Sciatic nerve (tissue), 2 donors: ENCODE measurements around the gene DNAH14. TPM values are rescaled to one million over a fixed set of nuclear protein-coding genes. Genes with fewer than 3 reads are reported as not detected.

ENCODE experiments used
- ATAC-seq: fragments of 200-7000 bp; cut with Tn5 transposase; one replicate; pipeline ENCODE4 v1.9.1; 2020; ENCODE audit warnings: mild to moderate bottlenecking, moderate library complexity
- DNase-seq: peaks from one replicate; pipeline ENCODE4 v3.0.0-alpha.2; 2020; ENCODE audit warnings: low spot score
- intact Hi-C: fragments of 100-400 bp; cut with DNase I; formaldehyde crosslinking; loops from one replicate; pipeline ENCODE4 v1.14.2; 2022
- total RNA-seq: library from RNA; stranded (reverse); fragmentation: NEBNext Ultra II Directional; extraction: Animal tissue kit (Norgen Biotek cat#: 25700); gene quantifications from one replicate; pipeline ENCODE4 v1.2.1, GENCODE V29; 2021
- donor health status: DM: no; HTN: no; CAD: no.
- donor health status: DM: no; HTN: no; CAD: no.

The DNAH14 gene
- total RNA-seq, 1 donor from 2014 or later, result 7.3 TPM

DNA sequence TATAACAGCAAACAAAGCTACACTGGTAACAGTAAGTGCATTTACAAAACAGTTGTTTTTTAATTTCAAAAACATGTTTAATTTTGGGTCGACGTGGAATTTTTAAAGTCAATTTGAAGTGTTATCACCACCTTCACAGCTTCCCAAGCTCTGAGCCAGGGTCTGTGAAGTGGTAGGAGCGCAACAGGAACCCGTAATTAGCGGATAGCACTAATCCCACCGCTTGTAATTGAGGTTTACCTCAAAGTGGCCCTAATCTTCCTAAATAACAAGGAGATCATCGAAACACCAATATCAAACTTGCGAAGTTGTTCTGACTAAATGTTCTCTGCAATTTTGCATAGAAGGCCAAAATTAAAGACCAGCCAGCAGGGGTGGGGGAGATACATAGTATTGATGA is 479.6 kb downstream of the DNAH14 start:
- ATAC-seq (no peak), DNase-seq (no peak)
- intact Hi-C loops, result no loop called here

- intact Hi-C loops, result no loop called here
- ATAC-seq (no peak), DNase-seq (no peak)
Observed at GRCh38 chr1:225410036-225410435, 480.6 kb downstream of the DNAH14 start.

- DNase-seq, result no peak
- no peak for ATAC-seq
- intact Hi-C loops, result no loop called here
Observed at GRCh38 chr1:225412321-225412720, 482.8 kb downstream of the DNAH14 start.

GRCh38 chr1:225412803-225413351 is 483.4 kb downstream of the DNAH14 start:
- DNase-seq (no peak), ATAC-seq (no peak)
- intact Hi-C loops, result no loop called here

GRCh38 chr1:225413708-225414375 is 484.4 kb downstream of the DNAH14 start:
- intact Hi-C loops, result no loop called here
- ATAC-seq (no peak), DNase-seq (no peak)

DNA sequence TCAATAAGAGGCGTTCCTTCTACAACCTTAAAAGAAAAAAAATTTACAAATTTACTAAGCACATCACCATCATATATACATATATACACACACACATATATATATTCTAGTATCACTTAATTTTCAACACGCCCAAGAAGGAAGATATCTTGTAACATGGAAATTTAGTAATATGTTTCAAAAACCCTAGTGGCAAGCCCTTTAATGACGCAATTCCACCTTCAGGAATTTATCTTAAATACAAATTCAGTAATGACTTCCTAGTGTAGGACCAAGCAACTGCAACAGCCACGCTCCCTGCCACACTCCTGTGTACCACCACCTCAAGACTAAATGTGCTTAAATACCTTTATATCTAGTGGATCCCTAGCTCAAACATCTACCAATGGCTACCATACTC is 485.8 kb downstream of the DNAH14 start:
- intact Hi-C loops, result no loop called here
- ATAC-seq, result no peak
- no peak for DNase-seq

DNA sequence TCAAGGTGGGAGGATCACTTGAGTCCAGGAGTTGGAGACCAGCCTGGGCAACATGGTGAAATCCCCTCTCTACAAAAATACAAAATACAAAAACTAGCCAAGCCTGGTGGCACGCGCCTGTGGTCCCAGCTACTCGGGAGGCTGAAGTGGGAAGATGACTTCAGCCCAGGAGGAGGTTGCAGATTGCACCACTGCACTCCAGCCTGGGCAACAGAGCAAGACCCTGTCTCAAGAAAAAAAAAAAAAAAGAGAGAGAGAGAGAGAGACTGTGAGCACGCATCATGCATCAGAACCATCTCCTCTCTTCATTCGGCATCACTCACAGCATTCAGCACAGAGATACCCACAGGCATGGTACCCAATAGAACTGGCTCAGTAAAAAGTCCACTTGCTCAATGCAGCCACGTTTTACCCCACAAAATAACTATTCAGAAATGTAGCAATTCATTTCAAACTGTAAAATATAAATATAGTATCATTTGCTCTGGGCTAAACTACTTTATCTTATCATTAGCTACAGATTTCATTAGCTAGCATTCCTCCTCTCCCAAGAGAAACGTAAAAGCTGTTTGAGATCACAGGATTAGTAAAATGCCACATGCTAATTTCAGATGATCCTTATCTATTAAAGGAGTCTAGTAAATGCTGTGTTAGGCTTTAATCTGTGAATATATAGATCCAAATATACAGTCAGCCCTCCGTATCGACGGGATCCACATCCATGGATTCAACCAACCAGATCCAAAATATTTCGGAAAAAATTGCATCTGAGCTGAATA is 486.7 kb downstream of the DNAH14 start:
- ATAC-seq (no peak), DNase-seq (no peak)
- intact Hi-C loops, result no loop called here

- intact Hi-C loops, result no loop called here
- ATAC-seq (no peak), DNase-seq (no peak)
Observed at GRCh38 chr1:225418059-225418458, 488.6 kb downstream of the DNAH14 start.

DNA sequence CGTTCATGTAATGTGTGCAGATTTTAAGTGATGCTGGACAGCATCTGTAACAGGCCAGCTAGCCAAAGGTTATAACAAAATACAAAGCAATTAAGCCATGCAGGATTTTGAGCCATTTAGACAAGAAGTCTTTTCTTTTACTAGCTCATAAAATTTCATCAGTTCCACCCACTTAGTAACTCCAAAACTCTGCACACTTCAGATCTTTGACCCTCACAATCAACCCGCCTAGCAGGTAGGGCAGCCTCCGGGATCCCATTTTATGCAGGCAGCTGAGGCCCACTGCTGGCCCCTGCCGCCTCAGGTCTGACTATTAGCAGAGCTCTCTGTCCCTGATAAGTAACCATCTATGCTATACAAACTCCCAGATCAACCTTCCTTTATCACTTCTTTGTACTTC is 489.1 kb downstream of the DNAH14 start:
- no peak for ATAC-seq
- intact Hi-C loops, result no loop called here
- no peak for DNase-seq

DNA sequence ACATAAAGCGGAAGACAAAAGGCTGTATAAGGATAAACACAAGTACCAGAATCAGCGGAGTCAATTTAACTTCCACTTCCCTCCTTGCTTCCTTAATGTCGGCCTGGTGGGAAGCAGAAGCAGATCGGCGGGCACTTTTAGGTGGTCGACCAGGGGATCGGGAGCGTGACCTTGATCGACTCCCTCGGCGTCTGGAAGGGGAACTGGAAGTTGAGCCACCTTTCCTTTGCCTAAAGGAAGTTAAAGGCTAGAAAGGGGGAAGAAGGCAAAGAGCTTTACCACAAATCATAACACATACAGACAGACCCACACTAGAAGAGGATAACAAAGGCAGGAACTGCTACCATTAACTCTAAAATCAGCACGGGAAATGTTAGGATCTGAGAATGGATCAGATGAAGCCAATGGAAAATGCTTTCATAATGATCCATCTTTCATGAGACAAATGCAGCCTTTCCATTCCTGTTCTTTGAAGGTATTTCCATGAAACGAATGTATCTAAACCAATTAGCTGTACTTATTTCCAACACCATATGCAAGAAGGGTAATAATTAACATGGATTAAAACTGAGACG is 492.6 kb downstream of the DNAH14 start:
- intact Hi-C loops, result no loop called here
- DNase-seq (no peak), ATAC-seq (no peak)

DNA sequence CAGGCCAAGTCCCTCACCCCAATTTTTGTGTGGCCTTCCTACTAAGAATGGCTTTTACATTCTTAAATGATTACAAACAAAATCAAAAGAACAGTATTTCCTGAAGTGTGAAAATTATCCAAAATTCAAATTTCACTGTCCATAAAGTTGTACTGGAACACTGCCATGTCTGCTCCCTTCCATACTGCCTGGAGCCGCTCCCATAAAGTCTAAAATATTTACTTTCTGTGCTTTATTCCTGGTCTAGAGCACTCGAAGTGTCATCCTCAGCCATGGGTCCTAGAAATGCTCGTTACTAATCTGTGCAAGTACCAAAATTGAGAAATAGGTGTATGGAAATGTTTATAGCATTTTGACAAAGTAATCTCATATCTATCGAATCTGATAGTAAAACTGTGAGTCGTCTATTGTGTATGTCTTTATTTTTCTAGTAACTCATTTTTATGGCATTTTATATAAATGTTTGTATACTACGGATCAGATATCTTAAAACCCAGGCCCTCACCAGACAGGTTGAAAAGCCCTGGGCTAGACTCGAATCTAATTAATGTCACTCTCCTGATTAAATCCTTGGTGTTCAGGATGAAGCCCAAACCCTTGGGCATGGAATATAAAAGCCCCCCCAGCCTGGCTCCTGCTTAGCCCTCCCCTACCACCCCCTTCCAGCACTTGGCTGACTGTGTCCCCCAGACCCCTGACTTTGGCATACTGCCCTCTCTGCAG is 493.5 kb downstream of the DNAH14 start:
- DNase-seq (no peak), ATAC-seq (no peak)
- intact Hi-C loops, result no loop called here

GRCh38 chr1:225423518-225423855 is 494.0 kb downstream of the DNAH14 start:
- intact Hi-C loops, result no loop called here
- ATAC-seq (no peak), DNase-seq (no peak)

- DNase-seq (no peak), ATAC-seq (no peak)
- intact Hi-C loops, result no loop called here
Observed at GRCh38 chr1:225424562-225425200, 495.2 kb downstream of the DNAH14 start.

- DNase-seq (no peak), ATAC-seq (no peak)
- intact Hi-C loops, result no loop called here
Observed at GRCh38 chr1:225425201-225425786, 495.8 kb downstream of the DNAH14 start.

GRCh38 chr1:225426395-225427234 is 497.1 kb downstream of the DNAH14 start:
- intact Hi-C loops, result no loop called here
- ATAC-seq (peak; percentile 15), DNase-seq (no peak)

GRCh38 chr1:225427235-225428067 is 498.0 kb downstream of the DNAH14 start, which contains the start of gene LBR:
Gene LBR, minus strand, starts transcription at chr1:225428038. Its CDS starts 3,963 bp downstream, at chr1:225424075.
- intact Hi-C loops, result no loop called here
- ATAC-seq, result peak; percentile 27
- peak; percentile 72 for DNase-seq
